ENCODE data around the gene TTC17.
A peak's percentile ranks its signal among the peaks of the same experiment; 100 is the strongest.

Gene TTC17

GRCh38 chr11:43358801-43359421 is at the start of gene TTC17:
TTC17 (plus strand) TSS chr11:43358920; CDS start chr11:43358955, 35 bp downstream.
- no peak for TF ChIP-seq CTCF (IDR thresholded peaks at IDR 0.05; ENCODE audit: insufficient read depth, low read depth, low read length, missing control alignments)
- DNase-seq (ENCODE audit: low read depth) = peak; percentile 96
- peak within 1 kb of the TSS; percentile 85 for H3K4me3 ChIP-seq (ENCODE audit: low read depth, low read length)

GRCh38 chr11:43311791-43312607 is 46.7 kb upstream of the TTC17 start, which contains the start of gene API5:
API5 (plus strand) TSS chr11:43311996; CDS start chr11:43312128, 132 bp downstream.
- peak; percentile 95 for DNase-seq (ENCODE audit: low read depth)
- H3K4me3 ChIP-seq (ENCODE audit: low read depth, low read length) = peak within 1 kb of the TSS; percentile 94
- TF ChIP-seq CTCF (IDR thresholded peaks at IDR 0.05; ENCODE audit: insufficient read depth, low read depth, low read length, missing control alignments) = peak; percentile 72

- no peak for DNase-seq (ENCODE audit: low read depth)
- no peak overlapping the region for H3K4me3 ChIP-seq (ENCODE audit: low read depth, low read length)
- no peak for TF ChIP-seq CTCF (IDR thresholded peaks at IDR 0.05; ENCODE audit: insufficient read depth, low read depth, low read length, missing control alignments)
Measured at GRCh38 chr11:43315966-43316365, 42.8 kb upstream of the TTC17 start.

- TF ChIP-seq CTCF (IDR thresholded peaks at IDR 0.05; ENCODE audit: insufficient read depth, low read depth, low read length, missing control alignments) = no peak
- no peak overlapping the region for H3K4me3 ChIP-seq (ENCODE audit: low read depth, low read length)
- DNase-seq (ENCODE audit: low read depth) = peak; percentile 72
Measured at GRCh38 chr11:43316451-43316850, 42.3 kb upstream of the TTC17 start.

GRCh38 chr11:43327987-43328386 is 30.7 kb upstream of the TTC17 start:
- no peak for DNase-seq (ENCODE audit: low read depth)
- no peak for TF ChIP-seq CTCF (IDR thresholded peaks at IDR 0.05; ENCODE audit: insufficient read depth, low read depth, low read length, missing control alignments)
- no peak overlapping the region for H3K4me3 ChIP-seq (ENCODE audit: low read depth, low read length)

GRCh38 chr11:43328482-43328881 is 30.2 kb upstream of the TTC17 start:
- no peak for DNase-seq (ENCODE audit: low read depth)
- TF ChIP-seq CTCF (IDR thresholded peaks at IDR 0.05; ENCODE audit: insufficient read depth, low read depth, low read length, missing control alignments) = no peak
- H3K4me3 ChIP-seq (ENCODE audit: low read depth, low read length) = no peak overlapping the region
